Fibroblast of mammary gland (primary cell): ENCODE measurements around the gene RAMP2.
A peak's percentile ranks its signal among the peaks of the same experiment; 100 is the strongest.
"Not testable (repeated sequence)": the region's sequence is repeated elsewhere in the genome, so short reads cannot be mapped to it uniquely, and the experiment has no call there.

Experiments used
- DNase-seq: peaks from one replicate; pipeline ENCODE4 v3.0.0-alpha.2; 2010; ENCODE audit warnings: low read depth
- H3K4me3 ChIP-seq: 2 replicates; pipeline ENCODE4 v1.5.1; 2011; ENCODE audit warnings: low read depth, mild to moderate bottlenecking, low read length, moderate library complexity; ENCODE audit not compliant: control insufficient read depth
- CTCF ChIP-seq: conservative IDR thresholded peaks from 2 replicates; pipeline ENCODE4 v1.5.1; 2011; ENCODE audit warnings: low read depth, low read length, inconsistent platforms; ENCODE audit not compliant: control insufficient read depth, insufficient read depth

The RAMP2 gene

GRCh38 chr17:42754782-42755181 is 6.2 kb upstream of the RAMP2 start:
- no peak for TF ChIP-seq CTCF
- H3K4me3 ChIP-seq = no peak overlapping the region
- peak; percentile 94 for DNase-seq

- no peak for DNase-seq
- no peak overlapping the region for H3K4me3 ChIP-seq
- TF ChIP-seq CTCF = no peak
Observed at GRCh38 chr17:42759982-42760651, 910 bp upstream of the RAMP2 start.

- DNase-seq = no peak
- no peak overlapping the region for H3K4me3 ChIP-seq
- no peak for TF ChIP-seq CTCF
Observed at GRCh38 chr17:42761638-42762037, 611 bp downstream of the RAMP2 start.

- no peak for DNase-seq
- TF ChIP-seq CTCF = no peak
- H3K4me3 ChIP-seq = no peak overlapping the region
Observed at GRCh38 chr17:42766124-42766523, 5.1 kb downstream of the RAMP2 start.

GRCh38 chr17:42767512-42767911 is 6.5 kb downstream of the RAMP2 start:
- H3K4me3 ChIP-seq = no peak overlapping the region
- no peak for DNase-seq

GRCh38 chr17:42768006-42768405 is 7.0 kb downstream of the RAMP2 start:
- not testable (repeated sequence) for DNase-seq, H3K4me3 ChIP-seq

More at GRCh38 chr17:42767512-42767911, 6.5 kb downstream of the RAMP2 start:
- no peak for TF ChIP-seq CTCF

- H3K4me3 ChIP-seq, DNase-seq: not testable (repeated sequence)
Observed at GRCh38 chr17:42769964-42770363, 8.9 kb downstream of the RAMP2 start.

- peak overlapping the region; percentile 98 for H3K4me3 ChIP-seq
- no peak for DNase-seq
- no peak for TF ChIP-seq CTCF
Observed at GRCh38 chr17:42772945-42773289, 11.9 kb downstream of the RAMP2 start.
